Gastrocnemius medialis (tissue), 4 donors: ENCODE measurements around the gene WDR4.
"Not testable (repeated sequence)": the region's sequence is repeated elsewhere in the genome, so short reads cannot be mapped to it uniquely, and the experiment has no call there.

Experiments used
- POLR2A ChIP-seq, 2 donors: fragments of 450-650 bp; IDR thresholded peaks; one replicate each; pipeline ENCODE4 v1.6.1; 2017; ENCODE audit warnings: antibody characterized with exemption in 2 of 2, mild to moderate bottlenecking in 2 of 2, moderate library complexity in 2 of 2
- TF ChIP-seq, protein P1 (sequence below), 5 experiments: fragments of 450-650 bp in 3 of 5; fragments of 200-600 bp in 2 of 5; sonication (generic) in 2 of 5; IDR thresholded peaks in 4 of 5; conservative IDR thresholded peaks in 1 of 5; 1 replicate in 4 of 5; 2 replicates in 1 of 5; pipeline ENCODE4 v1.5.1; 2016 to 2019; ENCODE audit warnings: antibody characterized with exemption in 5 of 5, mild to moderate bottlenecking in 3 of 5, moderate library complexity in 3 of 5

DNA sequence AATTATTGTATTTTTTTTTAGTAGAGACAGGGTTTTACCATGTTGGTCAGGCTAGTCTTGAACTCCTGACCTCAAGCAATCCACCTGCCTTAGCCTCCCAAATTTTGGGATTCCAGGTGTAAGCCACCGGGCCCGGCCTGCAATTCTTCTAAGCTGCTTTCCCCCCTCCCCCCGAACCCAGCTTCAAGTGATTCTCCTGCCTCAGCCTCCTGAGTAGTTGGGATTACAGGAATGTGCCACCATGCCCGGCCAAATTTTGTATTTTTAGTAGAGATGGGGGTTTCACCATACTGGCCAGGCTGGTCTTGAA is 47.1 kb downstream of the WDR4 start:
- TF ChIP-seq, protein P1, sequence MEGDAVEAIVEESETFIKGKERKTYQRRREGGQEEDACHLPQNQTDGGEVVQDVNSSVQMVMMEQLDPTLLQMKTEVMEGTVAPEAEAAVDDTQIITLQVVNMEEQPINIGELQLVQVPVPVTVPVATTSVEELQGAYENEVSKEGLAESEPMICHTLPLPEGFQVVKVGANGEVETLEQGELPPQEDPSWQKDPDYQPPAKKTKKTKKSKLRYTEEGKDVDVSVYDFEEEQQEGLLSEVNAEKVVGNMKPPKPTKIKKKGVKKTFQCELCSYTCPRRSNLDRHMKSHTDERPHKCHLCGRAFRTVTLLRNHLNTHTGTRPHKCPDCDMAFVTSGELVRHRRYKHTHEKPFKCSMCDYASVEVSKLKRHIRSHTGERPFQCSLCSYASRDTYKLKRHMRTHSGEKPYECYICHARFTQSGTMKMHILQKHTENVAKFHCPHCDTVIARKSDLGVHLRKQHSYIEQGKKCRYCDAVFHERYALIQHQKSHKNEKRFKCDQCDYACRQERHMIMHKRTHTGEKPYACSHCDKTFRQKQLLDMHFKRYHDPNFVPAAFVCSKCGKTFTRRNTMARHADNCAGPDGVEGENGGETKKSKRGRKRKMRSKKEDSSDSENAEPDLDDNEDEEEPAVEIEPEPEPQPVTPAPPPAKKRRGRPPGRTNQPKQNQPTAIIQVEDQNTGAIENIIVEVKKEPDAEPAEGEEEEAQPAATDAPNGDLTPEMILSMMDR (IDR thresholded peaks at IDR 0.05 in 4 of 5, conservative IDR thresholded peaks at IDR 0.05 in 1 of 5): not testable (repeated sequence)
- TF ChIP-seq POLR2A (IDR thresholded peaks at IDR 0.05): not testable (repeated sequence)
